Activated CD4-positive, alpha-beta T cell treated with anti-CD3 and anti-CD28 coated beads, Interleukin-2, amount 50 U/mL, for 16 hours (primary cell): ENCODE data around the gene AACS.
A peak's percentile ranks its signal among the peaks of the same experiment; 100 is the strongest.

Experiments used
- DNase-seq: peaks from one replicate; pipeline ENCODE4 v3.0.0-alpha.2; 2020

Gene AACS

DNA sequence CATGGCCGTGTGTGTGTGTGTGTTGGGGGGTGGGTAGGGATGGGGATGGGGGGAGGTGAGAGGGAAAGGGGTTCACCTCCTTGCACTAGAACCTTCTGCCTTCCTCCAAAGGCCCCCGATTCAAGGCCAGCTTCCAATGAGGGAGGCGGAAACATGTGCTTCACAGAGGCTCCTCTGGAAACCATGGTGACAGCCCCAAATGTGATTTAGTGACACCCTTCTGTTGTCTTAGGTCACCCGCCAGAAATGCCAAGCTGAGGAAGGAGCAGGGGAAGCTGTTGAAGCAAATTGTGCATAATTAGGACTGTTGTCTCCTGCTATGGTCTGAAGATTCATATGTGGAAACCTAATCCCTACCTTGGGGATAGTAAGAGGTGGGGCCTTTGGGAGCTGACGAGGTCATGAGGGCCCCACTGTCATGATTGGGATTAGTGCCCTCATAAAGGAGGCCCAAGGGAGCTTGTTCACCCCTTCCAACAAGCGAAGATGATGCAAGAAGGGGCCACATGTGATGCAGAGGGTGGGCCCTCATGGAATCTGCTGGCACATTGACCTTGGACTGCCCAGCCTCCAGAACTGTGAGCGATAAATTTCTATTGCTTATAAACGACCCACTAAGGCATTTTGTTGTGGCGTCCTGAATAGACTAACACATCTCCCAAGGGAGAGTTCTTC is 95.2 kb downstream of the AACS start:
- DNase-seq, result no peak

DNA sequence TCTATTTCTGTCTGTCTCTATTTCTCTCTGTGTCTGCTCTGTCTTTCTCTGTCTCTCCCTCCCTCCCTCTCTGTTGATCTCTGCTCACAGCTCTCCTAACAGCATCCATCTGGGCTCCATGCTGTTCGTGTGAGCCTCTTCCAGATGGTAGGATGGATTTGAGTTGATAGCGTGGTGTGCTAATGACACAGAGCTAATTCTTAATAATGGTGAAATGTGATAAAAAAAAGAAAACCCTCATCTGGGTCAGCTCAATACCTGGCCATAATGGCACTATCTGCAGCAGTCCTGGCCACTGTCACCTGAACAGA is 96.4 kb downstream of the AACS start:
- no peak for DNase-seq

DNA sequence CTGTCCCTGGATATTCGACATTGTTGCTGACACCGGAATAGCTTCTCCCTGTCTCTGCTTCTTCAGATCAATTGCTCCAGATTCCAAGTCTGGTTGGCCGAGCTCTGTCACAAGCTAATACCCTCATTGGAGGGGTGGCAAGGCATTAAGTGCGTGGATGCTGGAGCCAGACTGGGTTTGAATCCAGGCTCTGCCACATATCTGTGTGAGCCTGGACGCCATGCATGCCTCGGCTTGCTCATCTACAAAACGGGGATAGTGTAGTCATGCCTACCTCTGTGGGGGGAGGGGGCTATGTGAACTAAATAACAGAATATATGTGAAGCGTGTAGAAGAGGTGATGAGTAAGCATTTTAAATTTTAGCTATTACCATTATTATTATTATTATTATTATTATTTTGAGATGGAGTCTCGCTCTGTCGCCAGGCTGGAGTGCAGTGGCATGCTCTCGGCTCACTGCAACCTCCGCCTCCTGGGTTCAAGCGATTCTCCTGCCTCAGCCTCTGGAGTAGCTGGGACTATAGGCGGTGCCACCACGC is 97.3 kb downstream of the AACS start:
- DNase-seq, result no peak

DNA sequence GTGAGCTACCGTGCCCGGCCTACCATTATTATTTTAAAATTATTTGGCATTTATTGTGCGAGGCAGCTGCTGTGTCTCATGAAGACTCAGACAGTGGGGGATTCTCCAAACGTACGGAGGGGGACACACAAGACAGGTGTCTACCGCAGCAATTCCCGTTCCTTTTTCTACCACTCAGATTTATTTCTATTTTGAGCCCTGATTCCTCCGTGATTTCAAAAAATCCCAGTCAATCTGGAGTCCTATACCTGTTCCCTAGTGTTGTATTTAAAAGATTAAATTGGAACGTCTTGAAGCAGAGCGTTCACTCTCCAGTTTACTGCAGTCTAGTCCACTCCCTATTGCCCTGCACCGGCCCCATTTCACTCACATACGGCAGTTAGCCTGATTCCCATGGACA is 97.9 kb downstream of the AACS start:
- DNase-seq, result no peak

DNA sequence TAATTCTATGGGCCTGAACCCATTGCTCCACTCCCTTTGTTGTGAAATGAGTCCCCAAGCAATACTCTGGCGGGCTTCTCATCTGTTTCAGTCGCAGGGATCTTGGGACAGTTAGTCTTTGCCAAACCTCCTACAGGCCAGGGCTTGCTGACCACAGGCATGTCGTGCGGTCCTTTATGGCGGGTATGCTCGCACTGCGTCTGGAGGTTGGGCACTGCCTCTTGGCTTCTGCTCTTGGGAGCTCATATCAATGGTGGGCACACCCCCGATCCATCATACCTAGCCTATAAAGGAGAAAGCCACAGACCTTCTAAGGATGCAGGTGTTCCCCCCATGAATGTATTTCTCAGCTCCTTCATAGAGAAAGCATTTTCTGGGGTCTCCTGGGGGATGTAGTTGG is 99.3 kb downstream of the AACS start:
- no peak for DNase-seq

DNA sequence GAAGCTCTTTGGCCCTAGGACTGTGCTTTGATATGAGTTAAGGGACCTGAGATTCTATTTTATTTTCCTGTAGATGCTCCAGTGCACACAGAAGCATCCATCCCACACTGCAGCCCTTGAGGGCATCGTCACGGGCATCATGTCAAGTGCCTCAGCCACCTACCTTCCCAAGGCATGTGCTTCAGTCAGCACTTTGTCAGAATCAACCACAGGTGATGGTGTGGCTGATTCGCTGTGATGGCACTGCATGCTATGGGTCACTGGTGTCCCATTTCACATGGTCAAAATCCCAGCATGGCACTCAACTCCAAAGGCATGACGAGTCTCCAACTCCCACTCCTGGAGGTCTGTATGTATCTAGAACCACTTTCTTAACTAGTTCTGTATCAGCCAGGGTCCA is 100.8 kb downstream of the AACS start:
- DNase-seq, result no peak

DNA sequence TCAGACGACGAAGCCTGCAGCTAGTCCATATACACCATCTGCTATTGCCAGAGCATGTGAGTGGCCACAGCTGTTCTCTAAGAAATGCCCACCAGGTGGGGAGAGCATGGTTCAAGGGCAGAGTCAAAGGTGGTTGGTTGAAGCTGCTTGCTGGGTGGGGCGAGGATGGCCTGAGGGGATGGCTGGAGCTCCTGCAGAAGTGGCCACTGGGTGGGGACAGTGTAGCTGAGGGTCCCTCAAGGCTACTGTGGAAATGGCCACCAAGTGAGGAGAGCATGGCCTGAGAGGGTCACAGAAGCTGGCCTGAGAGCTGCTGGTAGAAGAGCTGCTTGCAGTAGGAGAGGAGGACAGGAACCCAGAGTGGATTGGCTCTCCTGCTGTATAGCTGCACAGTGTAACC is 102.4 kb downstream of the AACS start:
- no peak for DNase-seq

DNA sequence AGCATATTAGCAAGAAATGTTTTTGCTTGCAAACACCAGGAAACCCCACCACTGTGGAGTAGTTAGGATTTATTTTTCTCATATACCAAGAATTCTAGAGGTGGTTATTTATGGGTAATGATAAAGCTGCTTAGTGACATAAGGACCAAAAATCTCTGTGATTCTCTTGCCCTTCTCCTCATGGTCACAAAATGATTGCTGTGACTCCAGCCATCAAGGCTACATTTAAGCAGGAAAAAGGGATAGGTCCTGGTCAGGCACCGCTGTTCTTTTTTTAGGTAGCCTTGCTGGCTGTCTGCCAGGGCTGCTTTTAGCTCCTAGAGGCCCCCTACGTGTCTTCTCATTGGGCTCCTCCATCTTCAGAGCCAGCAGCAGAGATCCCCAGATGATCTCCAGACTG is 104.2 kb downstream of the AACS start:
- DNase-seq, result no peak

DNA sequence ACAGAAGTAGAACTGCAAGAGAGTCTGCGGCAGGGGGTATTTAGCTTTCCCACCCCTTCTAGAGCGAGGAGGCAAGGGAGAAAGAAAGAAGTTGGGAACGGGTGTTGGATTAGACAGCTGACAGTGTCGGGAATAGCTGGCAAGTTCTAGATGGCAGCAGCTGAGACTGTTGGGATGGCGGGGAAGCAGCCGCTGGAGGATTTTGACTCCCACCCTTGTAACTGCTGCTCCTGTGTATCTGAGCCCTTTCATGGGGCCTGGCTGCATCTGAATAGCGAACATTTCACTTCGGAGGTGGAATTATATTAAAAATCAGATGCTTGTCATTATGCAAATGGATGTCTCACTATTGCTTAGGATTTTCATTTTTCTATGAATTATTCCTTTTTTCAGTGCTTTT is 104.6 kb downstream of the AACS start:
- no peak for DNase-seq

DNA sequence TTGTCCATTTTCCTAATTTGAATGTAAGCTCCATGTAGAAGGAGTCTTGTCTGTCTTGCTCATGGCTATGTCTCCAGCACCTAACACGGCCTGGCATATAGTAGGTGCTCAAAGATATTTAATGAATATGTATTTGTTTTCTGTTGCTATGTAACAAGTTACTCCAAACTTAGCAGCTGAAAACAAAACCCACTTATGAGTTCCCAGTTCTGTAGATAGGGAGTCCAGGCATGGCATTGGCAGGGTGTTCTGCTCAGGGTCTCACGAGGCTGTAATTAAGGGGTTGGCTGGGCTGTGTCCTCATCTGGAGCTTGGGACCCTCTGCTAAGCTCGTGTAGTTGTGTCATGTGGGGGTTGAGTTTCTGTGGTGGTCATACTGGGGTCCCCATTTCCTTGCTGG is 106.0 kb downstream of the AACS start:
- DNase-seq, result no peak

DNA sequence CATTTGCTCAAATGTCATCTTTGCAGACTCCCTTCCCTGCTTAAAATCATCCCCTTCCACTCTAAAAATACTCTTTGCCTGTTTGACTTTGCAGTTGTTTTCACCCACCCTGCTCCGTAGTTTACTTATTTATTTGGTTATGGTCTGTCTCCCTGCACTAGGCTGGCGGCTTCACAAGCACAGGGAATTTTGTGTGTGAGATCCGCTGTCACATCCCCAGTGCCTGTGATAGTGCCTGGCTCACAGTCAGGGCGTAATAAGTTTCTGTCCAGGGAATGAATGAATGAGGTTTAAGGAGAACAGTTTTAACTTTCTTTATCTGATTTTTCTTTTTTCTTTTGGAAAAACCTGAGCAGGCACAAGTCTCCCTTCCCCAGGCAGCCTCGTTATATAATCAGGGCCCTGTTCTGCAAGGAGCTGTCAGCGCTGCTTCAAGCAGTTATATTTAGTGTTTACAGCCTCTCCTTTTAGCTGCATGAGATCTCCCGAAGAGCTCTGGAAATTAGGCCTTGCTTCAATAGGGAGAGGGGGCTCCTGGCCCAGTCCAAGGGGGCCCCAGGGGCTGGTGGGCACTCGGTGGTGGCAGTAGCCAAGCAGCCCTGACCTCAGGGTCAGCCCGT is 107.1 kb downstream of the AACS start:
- DNase-seq, result no peak

DNA sequence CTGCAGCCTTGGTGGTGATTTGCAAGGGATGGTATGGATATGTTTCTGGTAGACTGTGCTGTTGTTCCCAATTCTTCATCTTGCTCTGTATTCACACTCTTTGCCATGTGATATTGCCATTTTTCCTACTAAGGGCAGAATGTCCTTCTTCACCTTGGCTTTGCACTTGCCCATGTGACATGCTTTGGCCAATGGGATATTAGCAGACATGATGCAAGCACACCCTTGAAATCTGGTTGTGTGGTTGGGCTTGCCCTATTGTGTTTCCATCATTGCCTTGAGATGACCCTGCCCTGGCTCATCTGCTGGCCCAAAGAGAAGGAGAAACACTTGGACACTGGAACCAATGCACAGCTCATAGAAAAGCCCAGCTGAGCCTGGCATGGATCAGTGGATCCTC is 110.3 kb downstream of the AACS start:
- no peak for DNase-seq

DNA sequence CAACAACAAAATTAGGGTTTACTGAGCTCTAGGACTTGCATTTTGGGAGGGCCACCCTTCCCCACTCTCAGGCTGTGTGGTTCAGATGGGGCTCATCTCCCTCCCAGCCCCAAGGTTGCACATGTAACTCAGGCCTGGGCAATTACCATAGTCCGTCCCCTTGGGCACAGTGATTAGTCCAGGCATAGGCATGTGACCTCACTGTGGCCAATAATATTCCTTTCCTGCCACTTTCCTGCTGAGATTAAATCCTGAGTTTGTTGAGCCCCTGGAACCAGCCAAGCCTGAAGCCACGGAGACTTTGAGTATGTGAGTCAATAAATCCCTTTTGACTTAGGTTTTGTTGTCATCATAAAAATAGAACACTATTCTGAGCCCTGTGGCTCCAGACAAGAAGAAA is 113.0 kb downstream of the AACS start:
- DNase-seq, result no peak

DNA sequence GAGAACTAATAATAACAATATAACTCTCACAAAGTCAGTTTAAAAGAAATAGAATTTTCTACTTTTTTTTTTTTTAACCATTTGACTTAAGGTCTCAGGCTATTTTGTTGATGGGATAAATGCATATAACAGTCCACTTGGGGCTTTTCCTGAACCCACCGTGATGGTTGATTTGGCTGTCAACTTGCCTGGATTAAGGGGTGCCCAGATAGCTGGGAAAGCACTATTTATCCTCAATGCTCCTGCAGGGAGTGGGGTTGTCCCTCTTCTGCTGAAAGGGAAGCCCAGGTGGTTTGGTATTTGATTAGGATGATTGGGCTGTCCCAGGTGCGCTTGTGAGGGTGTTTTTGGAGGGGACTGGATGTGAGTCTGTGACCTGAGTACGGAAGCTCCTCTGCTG is 114.9 kb downstream of the AACS start:
- DNase-seq, result no peak

DNA sequence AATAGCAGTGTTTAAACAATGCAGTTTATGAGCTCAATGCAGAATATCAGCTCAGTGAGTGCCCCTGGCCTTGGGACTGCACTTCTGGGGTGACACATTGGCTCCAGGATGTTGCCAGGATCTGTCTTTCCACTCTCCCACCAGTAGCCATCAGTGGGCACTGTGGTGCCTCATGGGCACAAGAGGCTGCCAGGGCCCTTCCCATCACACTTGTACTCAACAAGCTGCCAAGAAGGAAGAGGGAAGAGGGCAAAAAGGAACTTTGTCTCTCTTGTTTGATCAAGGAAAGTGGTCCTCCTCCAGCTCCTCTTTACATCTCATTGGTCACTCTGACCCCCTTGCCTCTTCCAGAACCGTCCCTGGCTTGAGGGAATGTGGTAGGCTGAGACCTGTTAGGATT is 115.9 kb downstream of the AACS start:
- no peak for DNase-seq

DNA sequence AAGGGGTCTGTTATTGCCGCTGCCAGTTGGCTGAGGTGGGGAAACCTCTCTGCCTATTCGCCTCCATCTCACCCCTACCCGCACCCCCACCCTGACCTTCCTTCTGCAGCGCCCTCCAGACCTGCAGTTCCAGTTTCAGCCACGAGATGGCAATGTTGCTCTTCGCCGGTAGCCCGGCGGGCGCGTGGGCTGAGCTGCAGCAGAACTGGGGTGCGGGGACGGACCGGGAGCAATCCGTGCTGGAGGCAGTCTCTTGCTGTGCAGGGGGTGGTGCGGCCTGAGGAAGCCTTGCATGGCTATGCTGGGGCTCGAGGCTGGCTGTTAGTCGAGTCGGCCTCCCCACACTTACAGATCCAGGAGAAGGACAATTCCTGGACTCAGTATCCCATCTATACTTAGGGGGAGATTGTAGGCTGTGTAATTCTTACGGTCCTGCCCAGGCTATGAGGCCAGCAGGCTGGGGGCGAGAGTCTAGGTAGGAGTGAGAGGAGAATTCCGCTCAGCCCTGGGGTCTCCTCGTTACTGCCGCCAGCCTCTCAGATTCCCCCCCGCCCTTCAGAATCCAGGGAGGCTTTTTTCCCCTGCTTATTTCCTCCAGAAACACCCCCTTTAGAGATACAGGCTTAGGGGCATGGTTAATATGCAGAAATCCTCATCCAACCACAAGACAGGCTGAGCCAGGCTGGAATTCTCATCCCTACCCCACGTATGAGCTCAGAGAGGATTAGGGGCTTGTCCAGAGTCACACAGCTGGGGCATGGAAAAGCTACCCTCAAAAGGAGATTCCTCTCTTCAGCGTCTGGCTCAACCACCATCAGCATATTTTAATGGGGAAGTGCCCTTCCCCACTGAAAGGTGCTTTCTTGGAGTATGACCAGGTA is 118.2 kb downstream of the AACS start:
- peak; percentile 82 for DNase-seq

DNA sequence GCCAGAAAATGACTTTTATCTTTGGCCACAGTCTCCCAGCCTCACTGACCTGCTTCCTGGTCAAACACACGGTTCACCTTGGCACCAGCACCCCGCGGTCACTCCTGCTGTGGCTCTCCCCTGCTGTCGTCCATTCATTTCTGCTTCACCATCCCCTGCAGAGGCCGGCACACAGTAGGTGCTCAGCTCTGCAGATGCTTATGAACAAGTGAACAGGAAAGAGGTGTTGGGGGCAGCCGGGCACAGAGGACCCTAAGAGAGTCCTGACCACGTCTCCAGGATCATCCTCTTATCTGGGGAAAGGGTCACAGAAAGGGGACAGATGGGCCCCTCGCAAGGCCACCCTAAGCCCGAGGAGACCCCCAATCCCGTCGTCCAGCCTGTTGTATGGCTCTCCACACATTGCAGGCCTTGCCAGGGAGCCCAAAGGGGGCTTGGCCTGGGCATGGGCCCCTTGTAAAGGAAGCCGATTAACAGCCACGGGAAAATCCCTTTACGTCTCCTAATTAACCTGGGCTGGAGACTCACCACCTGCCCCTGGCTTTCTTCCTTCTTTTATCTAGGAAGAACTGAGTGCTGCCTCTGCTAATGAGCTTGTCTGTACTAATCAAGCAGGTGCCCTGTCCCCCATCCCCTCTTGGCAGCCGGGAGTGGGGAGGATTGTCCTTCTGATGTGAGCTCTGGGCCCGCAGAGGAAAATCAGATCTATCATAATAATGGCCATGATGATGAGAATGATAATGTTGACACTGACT is 119.2 kb downstream of the AACS start:
- DNase-seq, result no peak

DNA sequence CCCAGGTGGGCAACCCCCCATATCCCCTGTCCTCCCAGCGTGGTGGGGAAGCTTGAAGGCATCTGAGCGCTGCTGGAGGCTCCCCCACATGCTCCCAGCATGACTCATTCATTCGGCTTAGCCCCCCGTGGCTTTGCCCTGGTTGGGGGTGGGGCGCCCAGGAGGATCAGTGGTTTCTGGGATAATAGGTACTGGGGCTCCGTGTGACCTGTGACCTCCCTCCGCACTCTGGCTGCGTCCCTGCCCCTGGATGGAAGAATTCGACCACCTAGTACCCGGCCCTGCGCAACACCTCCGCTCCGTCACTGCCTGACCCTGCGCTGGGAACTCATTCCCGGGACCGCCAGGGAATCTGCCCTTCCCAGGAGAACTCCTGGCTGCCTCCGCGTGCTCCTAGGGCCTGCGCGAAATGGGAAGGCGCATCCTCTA is 120.1 kb downstream of the AACS start:
- DNase-seq, result no peak

DNA sequence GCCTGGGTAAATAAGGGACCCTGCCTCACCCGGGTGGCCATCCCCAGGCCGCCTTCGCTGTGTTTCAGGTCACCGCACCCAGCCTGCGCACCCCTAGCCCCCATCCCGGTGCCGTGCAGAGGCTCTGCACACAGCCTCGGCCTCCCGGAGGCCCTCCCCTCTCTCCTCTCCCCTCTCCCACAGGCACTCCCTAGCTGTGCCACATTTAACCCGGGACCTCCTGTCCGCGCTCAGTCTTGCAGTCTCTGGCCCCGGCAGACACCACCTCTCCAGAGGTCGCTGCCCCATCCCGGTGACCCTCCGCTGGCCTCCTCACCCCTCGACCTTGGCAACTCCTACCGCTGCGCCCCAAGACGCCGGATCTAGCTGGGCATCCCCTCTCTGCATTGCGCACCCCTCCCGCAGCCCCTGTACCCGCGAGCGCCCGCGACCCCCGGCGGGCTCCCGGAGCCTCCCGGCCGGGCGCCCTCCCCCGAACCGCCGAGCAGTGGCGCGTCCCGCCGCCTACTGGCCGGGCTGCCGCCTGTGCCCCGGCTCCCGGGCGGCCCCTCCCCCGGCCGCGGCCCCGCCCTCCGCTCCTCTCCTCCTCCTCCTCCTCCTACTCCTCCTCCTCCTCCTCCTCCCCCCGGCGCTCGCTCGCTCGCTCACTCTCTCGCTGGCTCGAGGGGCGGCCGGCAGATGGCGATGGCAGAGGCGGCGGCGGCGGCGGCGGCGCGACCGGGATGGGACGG is 120.7 kb downstream of the AACS start, which contains the start of gene TMEM132B:
TMEM132B (plus strand) TSS at position 647 of the 731 bp plus-strand sequence.
- DNase-seq, result peak; percentile 80

DNA sequence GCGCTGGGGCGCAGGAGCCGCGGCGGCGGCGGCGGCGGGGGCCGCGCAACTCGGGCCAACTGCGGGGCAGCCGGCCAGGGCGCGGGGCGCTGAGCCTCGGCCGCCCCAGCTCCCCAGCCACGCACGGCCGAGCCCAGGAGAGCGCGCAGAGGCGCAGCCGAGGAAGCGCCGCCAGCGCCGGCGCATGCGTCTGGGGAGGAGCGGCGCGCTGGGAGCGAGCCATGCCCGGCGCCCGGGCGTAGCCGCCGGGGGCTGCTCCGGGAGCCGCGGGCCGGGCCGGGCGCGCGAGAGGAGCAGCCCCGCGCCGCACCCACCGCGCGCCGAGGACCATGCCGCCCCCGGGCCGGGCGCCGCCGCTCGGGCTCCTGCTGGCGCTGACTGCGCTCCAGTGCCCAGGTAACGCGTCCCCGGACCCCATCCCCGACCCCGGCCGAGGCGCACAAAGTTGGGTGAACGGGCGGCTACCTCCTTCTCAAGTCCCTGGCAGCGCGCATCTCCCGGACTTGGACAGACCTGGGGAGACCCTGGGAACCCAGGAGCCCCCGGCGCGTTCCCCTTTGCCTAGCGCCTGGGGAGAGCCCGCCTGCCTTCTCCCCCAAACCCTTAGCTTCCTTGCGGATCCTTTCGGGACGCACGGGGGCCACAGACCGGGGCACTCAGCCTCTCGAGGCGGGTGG is 121.4 kb downstream of the AACS start:
- no peak for DNase-seq

DNA sequence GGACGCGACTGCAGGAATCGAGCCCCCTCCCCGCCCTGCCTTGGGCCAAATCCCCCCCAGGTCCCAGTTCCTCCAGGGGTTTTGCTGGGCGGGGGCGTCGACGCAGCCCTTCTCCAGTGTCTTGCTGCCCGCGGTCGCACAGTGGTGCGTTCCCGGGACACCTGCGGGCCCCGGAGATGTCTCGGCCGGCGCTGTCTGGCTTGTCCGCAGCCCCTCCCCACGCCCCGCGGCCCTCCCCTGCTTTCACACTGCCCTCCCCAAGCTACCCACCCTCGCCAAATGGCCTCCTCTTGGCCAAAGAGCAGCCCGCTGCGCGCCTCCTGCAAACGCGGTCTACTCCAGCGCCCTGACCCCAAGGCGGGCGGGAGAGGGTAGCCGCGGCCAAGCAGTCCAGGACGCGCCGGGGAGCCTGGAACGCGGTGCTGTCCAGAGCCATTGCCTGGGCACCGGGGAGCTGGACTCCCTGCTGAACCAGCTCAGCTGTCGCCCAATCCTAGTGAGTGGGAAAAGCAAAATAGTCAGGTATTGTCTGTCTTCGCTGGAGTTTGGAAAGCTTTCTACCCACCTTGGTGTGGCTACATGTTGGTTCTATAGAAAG is 122.0 kb downstream of the AACS start:
- DNase-seq, result no peak
